Loucy (cell line): Measurements from ENCODE around the gene JAM3.

Source experiments
- EZH2phosphoT487 ChIP-seq: fragments of 200-600 bp; IDR thresholded peaks from 2 replicates; pipeline ENCODE4 v1.6.1; 2018; ENCODE audit warnings: antibody characterized with exemption, mild to moderate bottlenecking, moderate library complexity, borderline replicate concordance
- TF ChIP-seq, protein P1 (sequence below): fragments of 200-600 bp; sonication (generic); conservative IDR thresholded peaks from 2 replicates; pipeline ENCODE4 v1.5.1; 2014; ENCODE audit warnings: mild to moderate bottlenecking, antibody characterized with exemption, low read length

GRCh38 chr11:134020598-134020997 lies 48.3 kb upstream of the JAM3 start:
- TF ChIP-seq, protein P1, sequence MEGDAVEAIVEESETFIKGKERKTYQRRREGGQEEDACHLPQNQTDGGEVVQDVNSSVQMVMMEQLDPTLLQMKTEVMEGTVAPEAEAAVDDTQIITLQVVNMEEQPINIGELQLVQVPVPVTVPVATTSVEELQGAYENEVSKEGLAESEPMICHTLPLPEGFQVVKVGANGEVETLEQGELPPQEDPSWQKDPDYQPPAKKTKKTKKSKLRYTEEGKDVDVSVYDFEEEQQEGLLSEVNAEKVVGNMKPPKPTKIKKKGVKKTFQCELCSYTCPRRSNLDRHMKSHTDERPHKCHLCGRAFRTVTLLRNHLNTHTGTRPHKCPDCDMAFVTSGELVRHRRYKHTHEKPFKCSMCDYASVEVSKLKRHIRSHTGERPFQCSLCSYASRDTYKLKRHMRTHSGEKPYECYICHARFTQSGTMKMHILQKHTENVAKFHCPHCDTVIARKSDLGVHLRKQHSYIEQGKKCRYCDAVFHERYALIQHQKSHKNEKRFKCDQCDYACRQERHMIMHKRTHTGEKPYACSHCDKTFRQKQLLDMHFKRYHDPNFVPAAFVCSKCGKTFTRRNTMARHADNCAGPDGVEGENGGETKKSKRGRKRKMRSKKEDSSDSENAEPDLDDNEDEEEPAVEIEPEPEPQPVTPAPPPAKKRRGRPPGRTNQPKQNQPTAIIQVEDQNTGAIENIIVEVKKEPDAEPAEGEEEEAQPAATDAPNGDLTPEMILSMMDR: no peak
- TF ChIP-seq EZH2phosphoT487: no peak
